GM18502 (cell line): Measurements from ENCODE around the gene ERBB4.

Source experiments
- ATAC-seq: cut with Tn5 transposase; IDR thresholded peaks from one replicate; pipeline ENCODE4 v1.9.1; 2021; ENCODE audit warnings: mild to moderate bottlenecking; ENCODE audit not compliant: unreplicated experiment, poor library complexity

ERBB4 gene

DNA sequence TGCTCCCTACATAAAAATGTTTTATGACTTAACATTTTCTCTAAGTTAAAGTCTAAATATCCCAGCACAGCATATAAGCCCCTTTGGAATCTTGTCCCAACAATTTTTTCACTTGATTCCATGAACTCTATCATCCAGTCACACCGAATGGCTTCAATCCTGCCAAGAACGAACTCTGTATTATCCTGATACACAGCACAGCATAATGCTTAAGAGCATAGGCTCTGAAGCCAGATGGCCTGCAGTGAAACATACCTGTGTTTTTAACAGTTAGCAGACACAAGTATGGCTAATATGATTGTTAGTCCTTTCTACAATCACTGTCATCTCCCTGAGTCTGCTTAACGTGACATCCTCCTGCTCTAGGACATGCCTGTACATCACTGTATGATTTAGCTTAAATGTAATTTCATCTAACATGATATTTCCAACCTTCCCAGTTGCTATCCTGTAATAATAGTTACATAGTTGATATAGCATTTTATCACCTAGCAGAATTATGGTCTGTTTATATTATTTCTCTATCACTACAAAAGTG is 669.5 kb downstream of the ERBB4 start:
- ATAC-seq: no peak

DNA sequence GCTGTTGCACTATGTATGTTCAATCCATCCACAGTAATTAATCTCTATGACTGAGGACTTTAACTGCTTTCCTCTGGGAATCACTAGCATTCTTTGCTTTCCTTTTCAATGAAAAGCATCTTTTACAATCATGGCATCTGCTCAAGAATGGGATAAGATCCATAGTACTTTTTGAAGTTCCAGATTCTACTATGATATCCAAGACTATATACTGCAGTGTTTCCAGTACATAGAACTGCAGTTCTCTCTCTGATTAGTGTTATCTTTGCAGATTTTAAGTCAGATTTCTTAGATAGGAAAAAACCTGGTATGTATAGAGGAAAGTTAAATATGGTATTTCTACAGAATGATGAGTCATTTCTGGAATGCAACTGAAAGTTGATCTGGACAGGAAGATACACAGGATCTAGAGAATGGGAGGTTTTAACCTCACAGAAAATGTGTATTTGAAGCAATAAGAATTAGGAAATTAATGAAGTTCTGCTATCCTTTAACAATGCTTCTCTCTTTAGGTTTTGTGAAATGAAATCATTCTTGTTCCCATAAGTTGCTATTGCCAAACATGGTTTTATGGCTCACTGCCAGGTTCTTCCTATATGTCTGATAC is 670.7 kb downstream of the ERBB4 start:
- ATAC-seq: peak; percentile 97

DNA sequence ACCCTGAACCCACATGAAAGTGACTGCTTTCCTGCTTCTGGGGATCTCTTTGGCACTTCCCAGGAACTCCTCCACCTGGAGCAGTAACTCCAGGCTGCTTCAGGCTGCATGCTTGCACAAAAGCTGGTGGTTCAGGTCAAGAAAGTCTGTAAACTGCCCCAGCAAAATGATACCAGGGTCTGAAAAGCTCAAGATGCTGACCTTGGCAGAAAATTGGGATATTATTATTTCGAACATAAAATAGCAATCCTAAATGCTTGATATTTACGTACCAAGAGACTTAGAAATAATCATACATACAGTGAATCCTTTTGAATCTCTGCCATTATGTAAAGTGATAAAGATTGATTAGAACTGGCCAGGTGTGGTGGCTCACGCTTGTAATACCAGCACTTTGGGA is 674.3 kb downstream of the ERBB4 start:
- ATAC-seq: no peak

DNA sequence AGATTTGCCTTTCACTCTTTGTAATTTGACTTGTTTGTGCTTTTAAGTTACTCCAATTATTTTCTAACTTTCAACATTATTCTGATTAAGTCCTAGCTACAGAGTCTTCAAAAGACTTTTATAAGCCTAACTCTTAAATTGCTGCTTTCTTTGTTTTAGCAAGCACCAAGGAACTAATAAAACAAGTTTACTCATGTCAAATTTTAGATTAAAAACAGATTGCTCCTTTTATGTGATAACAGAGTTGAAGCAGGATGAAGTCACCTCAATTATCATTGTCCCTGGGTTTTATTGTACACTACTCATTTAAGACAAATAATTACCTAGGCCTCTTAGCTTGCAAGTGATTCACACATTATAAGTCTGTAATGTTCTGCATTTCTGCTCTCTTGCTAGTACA is 678.4 kb downstream of the ERBB4 start:
- no peak for ATAC-seq

DNA sequence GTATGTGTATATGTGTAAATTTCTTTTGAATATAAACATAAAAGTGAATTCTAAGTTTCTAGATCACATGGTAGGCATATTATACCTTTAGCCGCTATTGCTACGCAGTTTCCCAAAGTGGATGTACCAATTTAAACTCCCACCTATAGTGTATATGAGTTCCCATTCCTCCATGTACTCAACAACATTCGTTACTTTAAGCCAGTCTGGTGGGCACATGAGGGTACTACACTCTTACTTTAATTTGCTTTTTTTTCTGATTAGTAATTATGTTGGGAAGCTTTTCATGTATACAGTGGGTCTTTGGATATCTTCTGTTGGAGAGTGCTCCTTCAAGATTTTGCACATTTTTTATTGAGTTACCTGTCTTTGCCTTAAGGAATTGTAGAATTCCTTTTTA is 683.8 kb downstream of the ERBB4 start:
- no peak for ATAC-seq

DNA sequence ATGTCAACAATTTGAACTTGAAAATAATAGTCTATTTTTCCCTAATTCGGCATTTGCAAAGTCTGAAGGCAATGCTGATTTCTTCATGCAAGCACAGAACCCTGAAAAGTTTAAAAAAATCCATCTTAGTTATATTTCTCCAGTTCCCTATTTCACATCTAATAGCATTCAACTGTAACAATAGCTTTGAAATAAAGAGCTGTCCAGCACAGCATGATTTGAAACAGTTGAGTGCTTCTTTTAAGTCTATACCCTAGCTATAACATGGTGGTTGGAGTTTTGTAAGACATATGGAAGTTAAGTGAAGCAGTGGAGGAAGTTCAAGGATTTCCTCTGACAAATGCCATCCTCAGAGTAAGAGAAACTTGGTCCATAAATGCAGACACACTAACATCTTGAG is 691.9 kb downstream of the ERBB4 start:
- ATAC-seq: no peak

DNA sequence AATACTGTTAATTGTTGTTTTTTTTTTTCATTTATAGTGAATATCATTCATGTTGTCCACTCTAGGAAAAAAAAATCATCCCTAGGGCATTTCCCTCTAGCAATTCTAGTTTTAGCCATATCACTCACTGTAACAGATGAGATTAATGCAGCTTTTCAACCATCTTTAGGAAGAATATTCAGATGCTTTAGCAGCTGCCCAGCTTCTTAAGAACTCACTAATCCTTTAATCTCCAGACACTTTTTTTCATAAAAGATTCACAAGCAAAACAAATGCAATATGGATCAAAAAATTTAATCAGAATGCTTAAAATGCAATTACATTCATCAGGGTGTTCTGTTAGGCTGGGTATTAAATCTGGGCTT is 692.6 kb downstream of the ERBB4 start:
- no peak for ATAC-seq

DNA sequence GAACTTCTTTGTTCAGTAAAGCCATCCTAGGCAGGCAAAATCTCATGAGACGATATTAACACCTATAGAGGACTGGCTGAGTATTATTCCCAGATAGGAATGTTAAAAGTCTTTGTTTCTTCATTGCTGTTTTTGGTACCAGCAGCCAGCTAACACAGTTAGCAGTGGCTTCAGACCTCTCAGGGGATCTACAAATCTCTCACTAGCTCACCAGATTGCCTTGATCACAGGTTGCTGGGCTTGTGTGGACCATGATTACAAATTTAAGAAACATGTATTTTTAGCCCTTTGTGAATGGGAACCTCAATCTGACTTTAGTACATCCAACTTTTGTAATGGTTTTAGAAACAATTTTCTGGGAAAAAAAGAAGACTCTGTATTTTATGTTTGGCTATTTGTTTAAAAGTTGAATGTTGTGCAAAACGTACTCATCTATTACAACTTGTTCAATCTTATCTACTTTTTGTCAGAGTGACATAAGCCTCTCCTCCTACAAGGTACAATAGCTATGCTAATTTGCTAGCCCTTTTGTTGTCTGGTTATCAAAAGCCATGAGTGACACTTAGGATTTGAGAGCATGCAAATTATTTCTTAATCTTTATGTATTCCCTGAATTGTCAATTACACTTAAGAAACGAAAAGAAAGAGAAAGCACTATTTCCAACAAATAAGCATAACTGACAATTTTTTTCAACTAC is 693.1 kb downstream of the ERBB4 start:
- ATAC-seq: no peak

DNA sequence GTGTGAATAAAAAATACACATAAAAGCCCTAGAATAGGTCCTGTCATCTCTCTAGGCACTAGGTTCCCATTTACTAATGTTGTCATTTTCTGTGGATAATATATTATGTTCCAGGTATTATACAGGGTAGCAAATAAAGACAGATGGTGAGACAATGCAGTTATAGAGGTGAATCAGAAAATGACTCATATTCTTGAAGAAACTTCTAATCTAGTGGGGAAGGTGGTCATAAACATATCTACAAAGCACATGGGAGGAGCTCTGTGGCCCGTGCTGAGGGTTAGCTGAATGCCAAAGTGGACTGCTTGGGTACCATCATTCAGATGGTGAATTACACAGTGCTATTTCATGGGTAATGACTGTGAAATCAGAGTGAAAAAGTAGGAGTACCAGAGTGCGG is 700.9 kb downstream of the ERBB4 start:
- ATAC-seq: no peak

DNA sequence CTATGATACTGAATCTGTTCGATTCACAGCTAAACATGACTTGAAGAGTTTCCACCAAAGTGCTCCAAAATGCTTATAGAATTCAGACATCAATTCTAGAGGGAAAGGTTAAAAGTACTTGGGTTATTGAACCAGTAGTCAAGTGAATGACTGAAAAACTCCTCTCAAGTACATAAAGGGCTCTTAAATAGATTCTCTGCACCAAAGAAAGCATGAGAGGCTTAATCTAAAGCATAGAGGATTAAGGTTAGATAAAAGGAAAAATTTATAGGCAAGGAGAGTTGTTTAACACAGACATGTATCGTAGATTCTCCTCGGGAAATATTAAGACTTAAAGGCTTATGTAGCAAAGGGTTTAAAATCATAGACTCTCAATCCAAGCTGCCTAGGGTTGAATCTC is 701.4 kb downstream of the ERBB4 start:
- ATAC-seq: no peak

DNA sequence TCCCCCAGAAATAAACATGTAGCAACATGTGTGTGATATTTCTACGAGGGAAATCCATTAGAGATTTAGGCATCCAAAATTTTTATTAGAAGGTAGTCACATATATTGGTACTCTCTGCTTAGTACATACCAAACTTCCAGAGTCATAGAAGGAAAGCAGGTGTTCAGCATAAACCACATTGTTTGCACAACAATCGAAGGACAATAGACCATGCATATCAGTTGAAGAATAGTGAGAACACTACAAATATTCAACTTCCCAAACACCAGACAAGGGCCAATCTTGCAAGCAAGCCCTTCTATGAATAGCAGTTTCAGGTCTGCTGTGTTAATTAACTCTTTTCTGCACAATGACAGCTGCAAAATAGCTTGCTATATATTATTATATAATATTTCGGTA is 702.2 kb downstream of the ERBB4 start:
- no peak for ATAC-seq

DNA sequence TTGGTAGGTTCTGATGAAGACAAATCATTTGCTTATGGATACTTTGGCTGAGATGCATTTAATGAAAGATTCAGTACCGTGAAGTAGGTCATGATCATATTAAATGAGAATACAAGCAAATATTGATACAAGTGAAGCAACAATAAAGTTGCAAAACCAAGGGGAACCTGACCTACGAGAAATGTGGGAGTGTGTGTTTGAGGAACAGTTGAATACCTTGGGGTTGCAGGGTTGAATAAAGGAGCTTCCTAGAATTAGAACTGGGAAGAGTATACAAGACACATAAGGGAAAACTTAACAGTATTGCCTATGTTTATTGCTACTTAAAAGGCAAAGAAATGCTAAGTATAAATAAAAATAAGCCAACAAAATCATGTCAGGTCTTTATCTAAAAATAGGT is 702.9 kb downstream of the ERBB4 start:
- no peak for ATAC-seq

DNA sequence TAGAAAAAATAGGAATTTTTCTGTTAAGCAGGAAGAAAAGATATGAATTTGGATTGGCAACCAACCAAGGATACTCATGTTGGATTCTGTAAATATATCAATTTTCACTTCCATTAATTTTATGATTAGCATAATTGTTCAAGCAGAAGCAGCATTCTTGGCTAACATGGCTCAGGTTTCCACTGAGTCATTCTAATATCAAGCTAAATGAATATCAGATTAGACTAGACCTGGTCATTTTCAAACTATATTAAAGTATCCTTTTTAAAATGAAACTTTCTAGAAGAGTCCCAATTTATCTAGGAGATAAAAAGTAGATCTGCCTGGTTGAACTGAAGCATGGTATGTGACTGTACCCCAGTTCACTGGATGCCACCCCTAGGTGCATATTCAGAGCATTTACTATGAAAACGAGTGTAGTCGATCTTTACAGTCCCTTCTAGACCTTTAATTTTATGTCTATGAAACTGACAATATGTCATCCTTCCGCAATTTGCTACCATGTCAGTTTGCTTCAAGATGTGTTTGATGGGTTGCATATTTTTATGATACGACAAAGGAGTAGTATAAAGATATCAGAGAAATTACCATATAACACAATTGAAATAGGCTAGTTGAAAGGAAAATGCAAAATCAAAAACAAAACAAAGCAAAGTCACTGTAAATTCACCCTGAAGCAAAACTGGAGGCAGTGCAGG is 704.9 kb downstream of the ERBB4 start:
- no peak for ATAC-seq

DNA sequence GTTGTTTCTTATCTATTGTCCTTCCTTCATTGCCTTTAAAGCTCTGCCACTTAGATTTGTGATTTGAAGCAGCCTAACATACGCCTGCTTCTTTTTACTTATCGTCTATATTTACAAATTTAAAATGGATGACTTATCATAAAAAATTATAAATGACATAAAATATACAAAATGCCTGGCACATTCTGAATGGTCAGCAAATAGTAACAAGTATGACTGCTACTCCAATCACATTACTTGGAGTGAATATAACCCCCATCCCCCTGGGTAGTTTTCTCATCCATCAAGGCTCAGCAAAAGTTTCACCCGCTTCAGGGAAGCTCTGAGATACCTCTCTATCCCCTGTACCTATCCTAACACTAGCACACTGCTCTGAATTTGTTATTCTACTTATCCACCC is 708.9 kb downstream of the ERBB4 start:
- ATAC-seq: no peak

DNA sequence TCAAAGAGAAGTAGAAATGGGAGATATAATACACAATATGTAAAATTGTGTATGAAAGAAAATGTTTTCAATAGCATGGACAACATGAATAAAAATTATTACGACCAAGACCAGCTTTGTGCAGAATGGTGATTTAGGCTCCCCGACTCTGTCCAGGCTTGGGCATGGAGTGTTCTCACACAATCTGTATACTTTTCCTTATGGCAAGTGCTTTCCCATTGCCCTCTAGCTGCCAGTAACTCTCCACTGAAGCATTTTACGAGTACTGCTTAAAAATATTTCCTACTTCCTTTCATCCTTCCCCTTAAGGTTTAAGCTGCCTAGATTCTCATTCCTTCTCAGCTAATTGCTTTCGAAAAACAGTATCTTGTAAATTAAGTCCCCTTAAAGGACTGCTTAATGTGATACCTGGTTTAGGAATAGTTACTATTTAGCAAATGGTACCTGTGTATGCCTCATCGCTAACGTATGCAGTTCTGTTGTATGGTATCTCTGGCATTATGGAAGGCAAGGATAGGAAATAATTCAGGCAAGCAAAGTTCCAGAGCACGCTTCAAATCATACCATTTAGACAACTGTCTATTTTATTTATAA is 714.6 kb downstream of the ERBB4 start:
- ATAC-seq: no peak

DNA sequence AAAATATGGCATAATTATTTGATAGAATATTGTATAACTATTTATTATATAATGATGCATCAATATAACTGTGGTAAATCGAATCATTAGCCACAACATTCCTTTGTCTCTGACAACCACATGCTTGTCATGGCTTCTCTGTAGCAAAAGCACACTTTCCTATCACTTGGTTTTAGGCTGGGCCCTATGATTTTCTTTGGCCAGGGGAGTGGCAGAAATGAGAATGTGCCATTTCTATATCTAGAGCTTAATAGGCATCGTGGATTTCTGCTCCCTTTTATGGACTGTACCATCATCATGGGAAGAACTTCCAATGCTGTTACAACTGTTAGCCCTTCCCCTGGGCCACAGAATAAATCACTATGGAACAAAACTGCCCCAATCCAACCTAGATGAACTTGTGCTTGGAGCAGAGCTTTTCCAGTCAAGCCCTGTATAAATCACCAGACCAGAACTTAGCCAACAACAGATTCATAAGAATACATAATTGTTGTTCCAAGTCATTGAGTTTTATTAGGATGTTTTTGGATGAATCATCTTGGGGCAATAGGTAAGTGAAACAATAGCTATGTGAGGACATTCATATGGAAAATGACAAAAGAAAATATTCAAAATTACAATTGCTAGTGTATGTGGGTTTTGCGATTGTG is 715.8 kb downstream of the ERBB4 start:
- ATAC-seq: no peak

DNA sequence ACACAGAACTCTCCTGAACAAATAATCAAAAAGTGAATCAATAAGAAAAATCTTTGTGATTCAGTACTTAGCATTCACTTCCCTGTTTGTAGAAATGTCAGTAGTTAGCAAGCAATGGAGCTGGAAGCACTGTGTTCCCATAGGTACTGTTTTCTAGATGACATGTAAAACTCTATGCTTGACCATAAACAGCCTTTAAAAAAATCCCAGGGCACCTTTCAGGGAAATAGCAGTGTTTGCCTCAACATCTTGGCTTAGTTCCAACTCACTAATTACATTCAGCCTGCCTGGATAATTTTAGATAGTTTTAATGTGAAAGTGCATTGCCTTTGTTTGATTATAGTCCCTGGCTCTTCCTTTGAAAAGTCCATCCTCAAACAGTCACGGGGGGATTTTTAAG is 721.8 kb downstream of the ERBB4 start:
- no peak for ATAC-seq

DNA sequence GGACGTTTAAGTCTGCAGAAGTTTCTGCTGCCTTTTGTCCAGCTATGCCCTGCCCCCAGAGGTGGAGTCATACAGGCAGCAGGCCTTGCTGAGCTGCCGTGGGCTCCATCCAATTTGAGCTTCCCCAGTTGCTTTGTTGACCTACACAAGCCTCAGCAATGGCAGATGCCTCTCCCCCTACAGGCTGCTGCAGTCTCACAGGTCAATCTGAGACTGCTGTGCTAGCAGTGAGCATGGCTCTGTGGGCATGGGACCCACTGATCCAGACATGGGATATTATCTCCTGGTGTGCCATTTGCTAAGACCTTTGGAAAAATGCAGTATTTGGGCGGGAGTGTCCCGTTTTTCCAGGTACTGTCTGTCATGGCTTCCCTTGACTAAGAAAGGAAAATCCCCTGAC is 726.0 kb downstream of the ERBB4 start:
- ATAC-seq: no peak

DNA sequence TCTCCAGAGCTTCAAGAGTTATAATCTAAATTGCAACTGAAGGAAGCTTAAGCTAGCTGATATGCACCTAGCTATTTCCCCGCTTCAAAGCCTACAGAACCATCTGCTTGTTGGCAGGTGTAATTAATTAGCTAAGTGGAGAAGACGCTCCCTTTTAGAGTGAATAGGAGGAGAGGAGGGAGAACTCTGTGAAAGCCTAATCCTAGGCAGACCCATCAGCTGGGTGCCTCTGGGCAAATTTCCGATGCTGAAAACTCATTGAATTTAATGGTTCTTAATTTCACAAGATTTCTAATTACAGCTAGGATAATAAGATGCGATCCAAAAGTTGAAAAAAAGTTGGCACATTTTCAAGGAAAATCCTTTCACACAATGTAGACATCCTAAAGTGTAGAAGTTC is 735.9 kb downstream of the ERBB4 start:
- no peak for ATAC-seq

DNA sequence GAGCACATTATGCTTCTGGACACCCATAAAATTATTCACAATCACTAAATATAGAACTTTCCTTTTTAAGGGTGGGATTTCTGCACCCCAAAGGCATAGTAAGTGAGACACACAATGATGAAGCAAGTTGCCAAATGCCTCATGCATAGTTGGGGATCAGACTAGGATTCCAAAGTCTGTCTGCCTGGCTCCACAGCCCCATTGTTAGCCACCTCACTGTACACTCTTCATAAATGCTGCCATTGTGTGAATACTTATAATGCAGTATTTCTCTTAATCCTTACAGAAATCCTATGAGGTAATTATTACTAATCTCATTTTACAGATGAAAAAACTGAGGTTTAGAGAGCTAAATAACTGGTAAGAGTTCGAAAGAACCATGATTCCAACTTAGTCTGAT is 738.6 kb downstream of the ERBB4 start:
- ATAC-seq: no peak

DNA sequence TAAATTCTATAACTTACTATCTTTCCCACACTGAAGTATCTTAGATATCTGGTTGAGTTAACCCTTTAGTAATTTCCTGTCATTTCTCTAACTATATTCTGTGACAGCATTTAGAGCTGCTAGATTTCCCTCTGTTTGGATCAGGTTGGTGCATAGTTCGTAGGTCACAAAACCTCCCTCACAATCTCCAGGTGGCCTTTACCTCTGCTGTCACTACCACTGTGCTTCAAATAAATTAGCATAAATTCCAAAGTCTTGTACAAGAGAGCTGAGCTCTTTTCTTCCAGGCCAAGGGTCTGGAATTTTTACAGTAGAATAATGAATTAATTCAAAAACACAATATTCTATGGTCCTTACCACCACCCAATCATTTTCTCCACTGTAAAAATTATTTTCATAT is 739.7 kb downstream of the ERBB4 start:
- ATAC-seq: no peak
